C4-2B (cell line): ENCODE results near the gene DOCK10.

Source experiments
- H3K27ac ChIP-seq: fragments of 450-650 bp; 2 replicates; pipeline ENCODE4 v1.5.1; 2017
- ZFX ChIP-seq: fragments of 450-650 bp; IDR thresholded peaks from 2 replicates; pipeline ENCODE4 v1.6.1; 2017
- TF ChIP-seq, protein P1 (sequence below): fragments of 450-650 bp; conservative IDR thresholded peaks from 2 replicates; pipeline ENCODE4 v1.5.1; 2017; ENCODE audit warnings: mild to moderate bottlenecking

Gene DOCK10

GRCh38 chr2:224731665-224732064 is 310.6 kb downstream of the DOCK10 start:
- H3K27ac ChIP-seq: no peak overlapping the region
- TF ChIP-seq, protein P1, sequence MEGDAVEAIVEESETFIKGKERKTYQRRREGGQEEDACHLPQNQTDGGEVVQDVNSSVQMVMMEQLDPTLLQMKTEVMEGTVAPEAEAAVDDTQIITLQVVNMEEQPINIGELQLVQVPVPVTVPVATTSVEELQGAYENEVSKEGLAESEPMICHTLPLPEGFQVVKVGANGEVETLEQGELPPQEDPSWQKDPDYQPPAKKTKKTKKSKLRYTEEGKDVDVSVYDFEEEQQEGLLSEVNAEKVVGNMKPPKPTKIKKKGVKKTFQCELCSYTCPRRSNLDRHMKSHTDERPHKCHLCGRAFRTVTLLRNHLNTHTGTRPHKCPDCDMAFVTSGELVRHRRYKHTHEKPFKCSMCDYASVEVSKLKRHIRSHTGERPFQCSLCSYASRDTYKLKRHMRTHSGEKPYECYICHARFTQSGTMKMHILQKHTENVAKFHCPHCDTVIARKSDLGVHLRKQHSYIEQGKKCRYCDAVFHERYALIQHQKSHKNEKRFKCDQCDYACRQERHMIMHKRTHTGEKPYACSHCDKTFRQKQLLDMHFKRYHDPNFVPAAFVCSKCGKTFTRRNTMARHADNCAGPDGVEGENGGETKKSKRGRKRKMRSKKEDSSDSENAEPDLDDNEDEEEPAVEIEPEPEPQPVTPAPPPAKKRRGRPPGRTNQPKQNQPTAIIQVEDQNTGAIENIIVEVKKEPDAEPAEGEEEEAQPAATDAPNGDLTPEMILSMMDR: no peak
- TF ChIP-seq ZFX: no peak

- no peak overlapping the region for H3K27ac ChIP-seq
- TF ChIP-seq, protein P1: no peak
- TF ChIP-seq ZFX: no peak
Observed at GRCh38 chr2:224729435-224729834, 312.8 kb downstream of the DOCK10 start.

- TF ChIP-seq, protein P1: no peak
- TF ChIP-seq ZFX: no peak
- H3K27ac ChIP-seq: no peak overlapping the region
Observed at GRCh38 chr2:224724331-224724730, 317.9 kb downstream of the DOCK10 start.

DNA sequence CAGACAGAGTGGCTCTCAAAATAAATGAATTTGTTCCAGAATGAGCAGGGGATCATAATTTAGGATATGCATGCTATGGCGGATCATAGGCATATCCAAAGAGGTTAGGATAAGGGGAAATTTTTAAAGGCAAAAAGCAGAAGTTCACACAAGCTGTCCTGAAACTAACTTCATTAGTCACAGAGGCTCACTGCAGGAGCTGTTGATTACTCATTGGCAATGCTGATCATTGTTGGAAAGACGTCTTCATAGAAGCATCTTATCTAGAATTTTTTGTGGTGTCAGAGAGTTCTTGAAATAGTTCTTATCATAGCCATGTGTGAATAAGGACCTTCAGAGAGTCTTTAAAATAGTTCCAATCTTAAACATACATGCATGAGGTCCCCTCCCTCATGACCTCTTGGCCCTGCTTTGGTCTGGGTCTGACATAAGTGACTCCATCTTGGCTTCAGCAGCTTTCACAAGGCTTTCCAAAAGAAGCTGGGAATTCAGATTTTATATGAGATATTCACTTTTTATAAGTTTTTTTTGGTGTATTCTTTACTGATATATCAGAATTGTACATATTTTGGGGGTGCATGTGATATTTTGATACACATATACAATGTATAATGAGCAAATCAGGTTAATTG is 318.6 kb downstream of the DOCK10 start:
- TF ChIP-seq, protein P1: no peak
- no peak for TF ChIP-seq ZFX

GRCh38 chr2:224722770-224723169 is 319.5 kb downstream of the DOCK10 start:
- TF ChIP-seq, protein P1: no peak
- no peak overlapping the region for H3K27ac ChIP-seq

More for the DNA sequence above, 318.6 kb downstream of the DOCK10 start:
- no peak overlapping the region for H3K27ac ChIP-seq

DNA sequence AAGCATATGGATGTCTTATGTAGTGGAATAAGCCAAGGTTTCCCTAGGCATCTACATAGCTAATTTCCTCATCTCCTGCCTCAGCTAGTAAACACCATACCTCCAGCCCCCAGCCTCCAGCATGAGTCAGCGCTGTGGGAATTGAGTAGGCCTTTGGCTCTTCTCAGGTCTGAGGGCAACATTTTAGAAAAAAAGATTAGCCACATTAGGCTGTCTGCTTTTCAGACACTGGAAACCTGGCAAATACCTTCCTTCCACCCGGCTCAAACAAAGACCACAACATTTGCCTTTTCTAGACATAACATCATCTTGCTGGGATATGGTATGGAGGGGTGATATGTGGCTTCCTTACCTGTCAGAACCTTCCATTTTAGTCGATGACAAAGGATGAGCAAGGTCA is 320.0 kb downstream of the DOCK10 start:
- H3K27ac ChIP-seq: no peak overlapping the region
- TF ChIP-seq ZFX: no peak
- TF ChIP-seq, protein P1: no peak

GRCh38 chr2:224716921-224717320 is 325.3 kb downstream of the DOCK10 start:
- TF ChIP-seq ZFX: no peak
- TF ChIP-seq, protein P1: no peak
- H3K27ac ChIP-seq: no peak overlapping the region
